Stimulated activated CD8-positive, alpha-beta memory T cell treated with anti-CD3 and anti-CD28 coated beads, Interleukin-15, amount 100 ng/mL, for 1 hour (primary cell): ENCODE results near the gene LYG2.
"Not testable (repeated sequence)": the region's sequence is repeated elsewhere in the genome, so short reads cannot be mapped to it uniquely, and the experiment has no call there.

Experiments
- DNase-seq: peaks from one replicate; pipeline ENCODE4 v3.0.0-alpha.2; 2020; ENCODE audit warnings: low read depth

Gene LYG2

DNA sequence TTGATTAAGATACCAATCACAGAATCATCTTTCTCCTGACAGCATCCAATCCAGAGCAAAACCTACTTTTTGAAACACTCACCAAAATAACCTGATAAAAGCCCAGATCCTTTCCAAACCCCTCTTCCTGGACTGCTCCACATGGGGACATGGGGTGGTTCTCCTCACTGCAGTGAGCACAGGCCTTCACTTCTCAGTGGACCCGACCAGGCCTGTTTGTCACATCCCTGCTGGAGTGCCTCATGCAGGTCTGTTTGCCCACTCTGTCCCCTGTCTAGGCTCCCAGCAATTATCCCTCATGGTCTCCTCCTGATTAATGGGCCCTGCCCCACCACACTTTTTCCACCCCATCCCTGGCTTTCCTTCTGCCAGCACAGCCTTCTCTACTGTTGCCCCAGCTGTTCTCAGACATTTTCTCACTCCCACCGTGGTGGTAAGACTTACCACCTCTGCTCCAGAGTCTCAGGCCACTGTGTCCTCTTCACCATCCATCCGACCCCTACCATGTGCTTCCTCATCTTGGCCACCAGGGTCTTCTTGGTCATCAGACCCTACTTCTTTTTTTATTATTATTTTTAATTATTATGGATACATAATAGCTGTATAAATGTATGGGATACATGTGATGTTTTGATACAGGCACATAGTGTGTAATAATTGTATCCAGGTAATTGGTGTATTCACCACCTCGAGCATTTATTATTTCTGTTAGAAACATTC is 53.3 kb downstream of the LYG2 start:
- DNase-seq, result no peak

DNA sequence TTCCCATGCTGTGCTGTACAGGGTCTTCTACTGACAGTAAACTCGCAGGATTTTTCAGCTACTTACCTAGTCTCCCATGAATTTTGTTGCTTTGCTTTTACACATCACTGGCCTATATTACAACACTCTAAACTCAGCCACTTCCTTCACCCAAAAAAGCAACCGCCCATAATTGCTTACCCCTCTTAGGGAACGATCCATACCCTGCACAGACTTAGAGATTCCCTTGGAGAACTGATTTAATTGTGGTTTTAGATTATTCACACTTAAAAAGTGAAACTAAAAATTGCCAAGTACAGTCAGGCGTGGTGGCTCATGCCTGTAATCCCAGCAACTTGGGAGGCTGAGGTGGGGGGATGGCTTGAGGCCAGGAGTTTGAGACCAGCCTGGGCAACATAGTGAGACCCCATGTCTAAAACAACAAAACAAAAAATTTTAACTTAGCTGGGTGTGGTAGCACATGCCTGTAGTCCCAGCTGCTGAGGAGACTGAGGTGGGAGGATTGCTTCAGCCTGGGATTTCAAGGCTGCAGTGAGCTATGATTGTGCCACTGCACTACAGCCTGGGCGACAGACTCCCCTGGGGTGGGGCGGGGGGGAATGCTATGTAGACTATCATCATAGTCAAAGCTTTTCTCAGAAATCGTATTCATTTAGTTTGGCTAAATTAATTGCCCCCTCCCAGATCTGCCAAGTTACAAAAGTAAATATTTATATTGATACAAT is 55.2 kb downstream of the LYG2 start:
- no peak for DNase-seq

DNA sequence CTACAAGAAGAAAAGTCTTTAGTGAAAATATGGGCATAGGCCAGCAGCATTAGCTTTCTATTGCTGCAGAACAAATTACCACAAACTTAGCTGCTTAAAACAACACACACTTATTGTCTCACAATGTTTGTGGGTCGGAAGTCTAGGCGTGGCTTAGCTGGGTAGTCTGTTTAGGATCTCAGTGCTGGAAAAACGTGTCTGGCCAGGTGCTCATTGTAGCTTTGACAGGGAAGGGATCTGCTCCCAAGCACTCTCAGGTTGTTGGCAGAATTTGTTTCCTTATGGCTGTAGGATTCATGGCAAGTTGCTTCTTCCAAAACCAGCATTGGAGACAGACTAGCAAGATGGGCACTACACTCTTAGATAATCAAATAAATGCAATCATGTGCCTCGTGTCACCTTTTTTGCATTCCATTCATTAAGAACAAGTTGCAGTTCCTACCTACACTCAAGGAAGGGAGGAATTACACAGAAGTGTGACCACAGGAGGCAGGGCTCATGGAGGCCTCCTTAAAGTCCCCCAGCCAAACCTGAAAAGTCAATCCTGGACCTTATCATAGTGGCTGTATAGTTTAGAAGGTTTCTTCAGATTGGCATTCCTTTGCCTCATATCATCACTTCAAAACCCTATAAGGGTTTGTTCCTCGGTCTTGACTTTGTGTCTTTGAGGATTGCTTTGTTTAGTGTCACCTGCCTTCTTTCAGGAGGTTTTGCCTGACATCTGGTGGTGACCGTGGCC is 57.2 kb downstream of the LYG2 start:
- no peak for DNase-seq

DNA sequence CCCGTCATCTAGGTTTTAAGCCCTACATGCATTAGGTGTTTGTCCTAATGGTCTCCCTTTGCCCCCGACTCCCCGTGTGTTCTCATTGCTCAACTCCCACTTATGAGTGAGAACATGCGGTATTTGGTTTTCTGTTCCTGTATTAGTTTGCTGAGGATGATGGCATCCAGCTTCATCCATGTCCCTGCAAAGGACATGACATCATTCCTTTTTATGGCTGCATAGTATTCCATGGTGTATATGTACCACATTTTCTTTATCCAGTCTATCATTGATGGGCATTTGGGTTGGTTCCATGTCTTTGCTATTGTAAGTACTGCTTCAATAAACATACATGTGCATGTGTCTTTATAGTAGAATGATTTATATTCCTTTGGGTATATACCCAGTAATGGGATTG is 63.1 kb downstream of the LYG2 start:
- DNase-seq, result not testable (repeated sequence)
